Endothelial cell (in vitro differentiated cells): ENCODE data around the gene CALN1. TPM values are rescaled to one million over a fixed set of nuclear protein-coding genes. Genes with fewer than 3 reads are reported as not detected.

Experiments used
- DNase-seq: peaks from one replicate; pipeline ENCODE4 v3.0.0; 2021; ENCODE audit warnings: low spot score
- H3K27ac Mint-ChIP-seq: one replicate; pipeline ENCODE4 v1.8.0; 2021; ENCODE audit warnings: mixed read lengths, inconsistent platforms; ENCODE audit not compliant: unreplicated experiment
- H3K27me3 Mint-ChIP-seq: one replicate; pipeline ENCODE4 v1.8.0; 2021; ENCODE audit warnings: mild to moderate bottlenecking, moderate library complexity, mixed read lengths, inconsistent platforms; ENCODE audit not compliant: unreplicated experiment
- H3K36me3 Mint-ChIP-seq: one replicate; pipeline ENCODE4 v1.8.0; 2021; ENCODE audit warnings: mild to moderate bottlenecking, low read depth, mixed read lengths, inconsistent platforms; ENCODE audit not compliant: unreplicated experiment
- H3K4me1 Mint-ChIP-seq: one replicate; pipeline ENCODE4 v1.8.0; 2021; ENCODE audit warnings: mild to moderate bottlenecking, mixed read lengths, inconsistent platforms; ENCODE audit not compliant: unreplicated experiment
- H3K4me3 Mint-ChIP-seq: one replicate; pipeline ENCODE4 v1.8.0; 2021; ENCODE audit warnings: mild to moderate bottlenecking, mixed read lengths, inconsistent platforms; ENCODE audit not compliant: unreplicated experiment
- H3K9me3 Mint-ChIP-seq: one replicate; pipeline ENCODE4 v1.8.0; 2021; ENCODE audit warnings: mixed read lengths, inconsistent platforms; ENCODE audit not compliant: unreplicated experiment
- total RNA-seq: library from RNA; stranded (reverse); fragmentation: NEBNext Ultra II Directional; extraction: Animal tissue kit (Norgen Biotek cat#: 25700); gene quantifications from one replicate; pipeline ENCODE4 v1.2.1, GENCODE V29; 2021; ENCODE audit not compliant: unreplicated experiment
- TF ChIP-seq, protein P1 (sequence below): fragments of 200-600 bp; sonication (generic); IDR thresholded peaks from one replicate; pipeline ENCODE4 v1.5.0; 2021; ENCODE audit warnings: antibody characterized with exemption; ENCODE audit not compliant: unreplicated experiment

CALN1 gene
- total RNA-seq, 1 donor from 2014 or later, result 1.4 TPM

- peaks cover 19% of the 10 kb centered on the region for H3K9me3 Mint-ChIP-seq
- no peaks in the 10 kb centered on the region for H3K27me3 Mint-ChIP-seq
- H3K36me3 Mint-ChIP-seq, result peaks cover 14% of the 10 kb centered on the region
- H3K4me3 Mint-ChIP-seq, result no peak overlapping the region
- no peak for DNase-seq
- no peak overlapping the region for H3K27ac Mint-ChIP-seq
- no peaks in the 10 kb centered on the region for H3K4me1 Mint-ChIP-seq
- TF ChIP-seq, protein P1, sequence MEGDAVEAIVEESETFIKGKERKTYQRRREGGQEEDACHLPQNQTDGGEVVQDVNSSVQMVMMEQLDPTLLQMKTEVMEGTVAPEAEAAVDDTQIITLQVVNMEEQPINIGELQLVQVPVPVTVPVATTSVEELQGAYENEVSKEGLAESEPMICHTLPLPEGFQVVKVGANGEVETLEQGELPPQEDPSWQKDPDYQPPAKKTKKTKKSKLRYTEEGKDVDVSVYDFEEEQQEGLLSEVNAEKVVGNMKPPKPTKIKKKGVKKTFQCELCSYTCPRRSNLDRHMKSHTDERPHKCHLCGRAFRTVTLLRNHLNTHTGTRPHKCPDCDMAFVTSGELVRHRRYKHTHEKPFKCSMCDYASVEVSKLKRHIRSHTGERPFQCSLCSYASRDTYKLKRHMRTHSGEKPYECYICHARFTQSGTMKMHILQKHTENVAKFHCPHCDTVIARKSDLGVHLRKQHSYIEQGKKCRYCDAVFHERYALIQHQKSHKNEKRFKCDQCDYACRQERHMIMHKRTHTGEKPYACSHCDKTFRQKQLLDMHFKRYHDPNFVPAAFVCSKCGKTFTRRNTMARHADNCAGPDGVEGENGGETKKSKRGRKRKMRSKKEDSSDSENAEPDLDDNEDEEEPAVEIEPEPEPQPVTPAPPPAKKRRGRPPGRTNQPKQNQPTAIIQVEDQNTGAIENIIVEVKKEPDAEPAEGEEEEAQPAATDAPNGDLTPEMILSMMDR, result no peak
These were observed 628.0 kb downstream of the CALN1 start for GRCh38 chr7:71784180-71784579.

- Mint-ChIP-seq H3K4me3 (no peak overlapping the region), H3K4me1 (no peaks in the 10 kb centered on the region), H3K27ac (no peak overlapping the region), H3K27me3 (no peaks in the 10 kb centered on the region), H3K9me3 (peaks cover 19% of the 10 kb centered on the region), H3K36me3 (peaks cover 14% of the 10 kb centered on the region)
- DNase-seq, result no peak
- TF ChIP-seq, protein P1, result no peak
These were observed 628.4 kb downstream of the CALN1 start for GRCh38 chr7:71783779-71784178.

GRCh38 chr7:71782051-71782450 lies 630.1 kb downstream of the CALN1 start:
- H3K36me3 Mint-ChIP-seq, result peaks cover 9% of the 10 kb centered on the region

GRCh38 chr7:71780282-71780681 lies 631.9 kb downstream of the CALN1 start:
- Mint-ChIP-seq H3K27ac (no peak overlapping the region), H3K9me3 (no peaks in the 10 kb centered on the region), H3K27me3 (peaks cover 1% of the 10 kb centered on the region), H3K4me3 (no peak overlapping the region), H3K4me1 (no peaks in the 10 kb centered on the region), H3K36me3 (no peaks in the 10 kb centered on the region)
- TF ChIP-seq, protein P1, result no peak
- DNase-seq, result no peak

More at GRCh38 chr7:71782051-71782450, 630.1 kb downstream of the CALN1 start:
- Mint-ChIP-seq H3K27me3 (peaks cover 1% of the 10 kb centered on the region), H3K4me1 (no peaks in the 10 kb centered on the region), H3K4me3 (no peak overlapping the region), H3K27ac (no peak overlapping the region), H3K9me3 (peaks cover 14% of the 10 kb centered on the region)
- no peak for DNase-seq
- TF ChIP-seq, protein P1, result no peak

DNA sequence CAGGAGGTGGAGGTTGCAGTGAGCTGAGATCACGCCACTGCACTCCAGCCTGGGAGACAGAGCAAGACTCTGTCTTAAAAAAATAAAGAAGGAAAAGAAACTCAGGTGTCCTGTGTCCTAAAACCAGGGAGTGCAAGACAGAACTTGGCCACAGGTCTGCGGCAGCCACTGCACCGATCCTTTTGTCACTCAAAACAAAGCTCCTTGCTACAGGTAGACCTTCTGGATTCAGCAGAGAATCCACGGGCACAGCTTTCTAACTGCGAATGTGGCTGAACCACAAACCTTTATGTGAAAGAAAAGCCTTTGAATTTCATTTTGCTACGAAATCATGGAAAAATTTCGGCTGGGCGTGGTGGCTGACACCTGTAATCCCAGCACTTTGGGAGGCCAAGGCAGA lies 634.9 kb downstream of the CALN1 start:
- Mint-ChIP-seq H3K27ac (no peak overlapping the region), H3K9me3 (peaks cover 3% of the 10 kb centered on the region), H3K4me1 (no peaks in the 10 kb centered on the region), H3K36me3 (no peaks in the 10 kb centered on the region), H3K4me3 (no peak overlapping the region), H3K27me3 (peaks cover 1% of the 10 kb centered on the region)
- no peak for DNase-seq
- TF ChIP-seq, protein P1, result no peak
